ENCODE measurements around the gene CRMP1.

Gene CRMP1

DNA sequence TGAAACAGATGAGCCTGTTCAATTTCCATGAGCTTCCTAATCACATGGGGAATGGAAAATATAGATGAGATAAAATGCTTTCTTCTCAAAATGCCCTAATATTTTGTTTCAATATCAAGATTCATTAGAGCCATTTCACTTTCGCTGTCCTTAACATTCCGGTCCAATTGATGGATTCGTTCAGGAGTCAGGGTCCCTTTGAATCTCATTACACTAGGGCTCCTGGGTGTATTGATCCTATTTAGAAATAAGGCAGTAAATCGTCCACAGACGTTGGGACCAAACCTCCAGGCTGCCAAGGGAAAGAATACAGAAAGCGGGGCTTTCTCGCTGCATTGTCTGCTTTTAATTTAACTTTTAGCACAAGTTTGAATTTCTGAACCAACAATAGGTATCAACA lies 20.6 kb upstream of the CRMP1 start:
- DNase-seq (ENCODE audit: low read depth, low spot score): no peak
- in situ Hi-C loops (cut with HindIII; ENCODE audit: low sequenced_read_pairs): no loop called here
- TF ChIP-seq, protein P1, sequence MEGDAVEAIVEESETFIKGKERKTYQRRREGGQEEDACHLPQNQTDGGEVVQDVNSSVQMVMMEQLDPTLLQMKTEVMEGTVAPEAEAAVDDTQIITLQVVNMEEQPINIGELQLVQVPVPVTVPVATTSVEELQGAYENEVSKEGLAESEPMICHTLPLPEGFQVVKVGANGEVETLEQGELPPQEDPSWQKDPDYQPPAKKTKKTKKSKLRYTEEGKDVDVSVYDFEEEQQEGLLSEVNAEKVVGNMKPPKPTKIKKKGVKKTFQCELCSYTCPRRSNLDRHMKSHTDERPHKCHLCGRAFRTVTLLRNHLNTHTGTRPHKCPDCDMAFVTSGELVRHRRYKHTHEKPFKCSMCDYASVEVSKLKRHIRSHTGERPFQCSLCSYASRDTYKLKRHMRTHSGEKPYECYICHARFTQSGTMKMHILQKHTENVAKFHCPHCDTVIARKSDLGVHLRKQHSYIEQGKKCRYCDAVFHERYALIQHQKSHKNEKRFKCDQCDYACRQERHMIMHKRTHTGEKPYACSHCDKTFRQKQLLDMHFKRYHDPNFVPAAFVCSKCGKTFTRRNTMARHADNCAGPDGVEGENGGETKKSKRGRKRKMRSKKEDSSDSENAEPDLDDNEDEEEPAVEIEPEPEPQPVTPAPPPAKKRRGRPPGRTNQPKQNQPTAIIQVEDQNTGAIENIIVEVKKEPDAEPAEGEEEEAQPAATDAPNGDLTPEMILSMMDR (IDR thresholded peaks at IDR 0.05; ENCODE audit: low read depth, low read length): no peak
- H3K4me3 ChIP-seq (ENCODE audit: low read depth, low read length): no peak overlapping the region

- in situ Hi-C loops (cut with HindIII; ENCODE audit: low sequenced_read_pairs): no loop called here
- TF ChIP-seq, protein P1 (IDR thresholded peaks at IDR 0.05; ENCODE audit: low read depth, low read length): no peak
- no peak for DNase-seq (ENCODE audit: low read depth, low spot score)
- no peak overlapping the region for H3K4me3 ChIP-seq (ENCODE audit: low read depth, low read length)
Observed at GRCh38 chr4:5912614-5913019, 19.7 kb upstream of the CRMP1 start.

DNA sequence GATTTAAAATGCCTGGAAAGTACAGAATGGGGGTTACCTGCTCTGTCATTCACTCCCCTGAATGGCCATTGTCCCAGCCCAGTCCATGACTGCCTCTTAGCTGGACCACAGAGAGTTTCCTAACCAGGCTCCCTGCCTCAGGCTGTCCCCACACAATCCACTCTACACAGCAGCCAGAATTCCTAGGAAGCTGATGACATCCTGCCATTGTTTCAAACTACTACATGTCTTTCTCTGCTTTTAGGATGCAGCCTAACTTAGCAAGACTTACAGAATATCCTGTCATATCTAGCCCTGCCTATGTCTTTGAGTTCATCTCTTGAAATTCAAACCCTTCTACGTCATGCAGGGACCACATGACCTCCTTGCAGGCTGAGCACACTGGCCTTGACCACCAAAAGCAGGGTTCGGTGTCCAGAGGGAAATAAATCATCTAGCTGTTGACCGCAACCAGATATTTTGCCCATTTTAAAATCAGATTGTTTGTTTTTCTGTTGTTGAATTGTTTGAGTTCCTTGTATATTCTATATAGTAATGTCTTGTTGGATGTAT lies 16.1 kb upstream of the CRMP1 start:
- no peak overlapping the region for H3K4me3 ChIP-seq (ENCODE audit: low read depth, low read length)
- in situ Hi-C loops (cut with HindIII; ENCODE audit: low sequenced_read_pairs): no loop called here
- TF ChIP-seq, protein P1 (IDR thresholded peaks at IDR 0.05; ENCODE audit: low read depth, low read length): no peak
- no peak for DNase-seq (ENCODE audit: low read depth, low spot score)

DNA sequence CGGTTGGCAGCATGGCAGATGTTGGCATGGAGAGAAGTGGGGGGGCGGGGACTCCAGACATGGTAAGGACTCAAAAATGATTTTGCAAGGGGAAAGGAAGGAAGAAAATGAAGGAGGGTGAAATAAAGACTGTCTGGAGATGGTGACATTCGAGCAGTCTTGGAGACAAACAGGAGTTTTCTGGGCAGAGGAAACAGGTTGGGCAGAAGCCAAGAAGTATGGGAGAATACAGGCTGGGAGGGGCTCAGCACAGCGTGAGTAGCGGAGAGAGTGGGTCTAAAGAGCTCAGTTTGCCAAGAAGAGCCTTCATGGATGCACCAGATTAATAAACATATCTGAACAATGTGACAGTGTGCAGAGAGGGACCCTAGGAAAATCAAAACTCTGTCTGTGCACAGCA lies 13.3 kb upstream of the CRMP1 start:
- no peak overlapping the region for H3K4me3 ChIP-seq (ENCODE audit: low read depth, low read length)
- in situ Hi-C loops (cut with HindIII; ENCODE audit: low sequenced_read_pairs): no loop called here
- no peak for DNase-seq (ENCODE audit: low read depth, low spot score)
- TF ChIP-seq, protein P1 (IDR thresholded peaks at IDR 0.05; ENCODE audit: low read depth, low read length): no peak

DNA sequence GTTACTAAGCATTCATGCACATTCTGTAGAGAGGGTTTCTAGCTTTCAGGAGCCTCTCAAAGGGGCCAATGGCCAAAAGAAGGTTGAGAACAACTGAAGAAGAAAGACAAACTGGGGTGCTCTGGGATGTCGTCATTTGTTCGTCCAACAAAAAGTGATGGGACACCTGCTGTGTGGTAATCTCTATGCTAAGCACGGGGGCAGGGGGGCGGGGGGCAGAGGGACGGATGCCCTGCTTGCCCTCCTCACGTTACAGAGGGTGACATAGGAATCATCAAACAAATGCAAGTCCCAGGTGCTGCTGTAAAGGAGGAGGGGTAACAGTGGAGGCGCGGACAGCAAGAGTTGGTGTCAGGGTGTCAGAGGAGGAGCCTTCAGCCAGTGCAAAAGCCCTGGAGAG lies 12.8 kb upstream of the CRMP1 start:
- H3K4me3 ChIP-seq (ENCODE audit: low read depth, low read length): no peak overlapping the region
- no peak for DNase-seq (ENCODE audit: low read depth, low spot score)
- in situ Hi-C loops (cut with HindIII; ENCODE audit: low sequenced_read_pairs): no loop called here
- TF ChIP-seq, protein P1 (IDR thresholded peaks at IDR 0.05; ENCODE audit: low read depth, low read length): no peak

DNA sequence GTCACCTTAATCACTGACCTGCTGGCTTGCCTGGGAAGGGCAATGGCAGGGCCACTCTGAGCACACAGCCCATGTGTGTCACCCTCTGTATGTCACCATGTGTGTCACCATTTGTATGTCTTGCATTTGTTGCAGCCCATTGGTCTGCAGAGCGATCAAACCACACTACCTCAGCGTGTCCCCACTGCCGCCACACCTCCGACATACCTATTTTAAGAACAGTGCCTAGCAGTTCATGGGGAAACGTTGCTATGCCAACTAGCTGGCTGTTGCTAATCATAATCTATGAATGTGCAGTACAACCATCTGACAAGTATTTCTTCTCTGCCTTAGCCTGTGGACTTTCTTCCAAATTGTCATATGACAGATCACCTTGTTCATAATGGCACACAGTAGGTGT lies 8.0 kb upstream of the CRMP1 start:
- TF ChIP-seq, protein P1 (IDR thresholded peaks at IDR 0.05; ENCODE audit: low read depth, low read length): no peak
- no peak overlapping the region for H3K4me3 ChIP-seq (ENCODE audit: low read depth, low read length)
- in situ Hi-C loops (cut with HindIII; ENCODE audit: low sequenced_read_pairs): no loop called here
- no peak for DNase-seq (ENCODE audit: low read depth, low spot score)

GRCh38 chr4:5899881-5900280 lies 7.0 kb upstream of the CRMP1 start:
- in situ Hi-C loops (cut with HindIII; ENCODE audit: low sequenced_read_pairs): no loop called here
- no peak overlapping the region for H3K4me3 ChIP-seq (ENCODE audit: low read depth, low read length)
- DNase-seq (ENCODE audit: low read depth, low spot score): no peak
- TF ChIP-seq, protein P1 (IDR thresholded peaks at IDR 0.05; ENCODE audit: low read depth, low read length): no peak

Data from astrocyte of the spinal cord (primary cell).